Stimulated activated CD4-positive, alpha-beta T cell treated with anti-CD3 and anti-CD28 coated beads, Interleukin-15, amount 100 ng/mL, for 1 hour (primary cell): ENCODE measurements around the gene MAMDC4.

ENCODE experiments used
- DNase-seq, 2 donors: peaks; one replicate each; pipeline ENCODE4 v3.0.0-alpha.2; 2020; ENCODE audit warnings: low read depth in 1 of 2, low spot score in 1 of 2

Gene MAMDC4

DNA sequence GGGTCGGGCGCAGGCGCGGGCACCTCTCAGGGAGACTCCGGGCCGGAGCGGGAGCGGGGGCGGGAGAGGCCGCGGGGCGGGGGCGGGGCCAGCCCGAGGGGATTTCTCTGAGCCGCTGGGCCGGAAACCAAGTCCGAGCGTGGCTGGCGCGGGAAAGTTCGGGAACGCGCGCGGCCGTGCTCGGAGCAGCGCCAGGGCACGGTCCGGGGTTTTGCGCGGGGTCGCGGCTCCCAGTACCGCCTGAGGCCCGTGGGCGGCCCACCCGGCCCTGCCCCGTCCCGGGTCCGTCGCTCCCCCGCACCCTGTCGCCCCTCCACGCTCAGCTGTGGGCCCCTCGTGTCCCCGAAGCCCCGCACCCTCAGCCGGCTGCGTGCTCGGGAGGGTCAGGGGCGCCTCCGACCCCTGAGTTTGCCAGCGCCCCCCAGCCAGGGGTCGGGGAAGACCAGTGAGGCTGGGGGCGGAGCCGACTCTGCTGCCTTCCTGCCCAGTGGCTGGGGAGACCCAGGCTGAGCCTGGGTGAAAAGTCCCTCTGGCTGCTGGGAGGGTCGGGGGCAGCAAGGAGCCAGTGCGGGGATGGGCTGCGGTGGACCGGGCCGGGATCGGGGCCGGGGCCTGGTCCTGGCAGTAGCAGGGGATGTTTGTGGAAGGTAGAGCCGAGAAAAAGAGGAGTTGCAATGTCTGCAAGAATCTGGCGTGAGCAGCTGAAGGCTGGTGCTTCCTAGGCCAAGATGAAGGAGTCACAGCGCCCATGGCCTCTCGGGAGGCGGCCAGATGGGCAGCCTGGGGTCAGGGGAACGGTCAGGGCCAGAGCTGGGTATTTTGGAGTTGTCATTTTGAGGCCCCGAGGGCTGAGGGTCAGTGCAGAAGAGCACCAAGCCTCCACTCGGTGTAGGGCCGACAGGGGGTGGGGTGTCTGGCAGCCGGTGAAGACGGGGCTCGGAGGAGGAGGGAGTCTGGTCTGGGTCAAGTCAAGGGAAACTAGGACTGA is 34.8 kb downstream of the MAMDC4 start:
- DNase-seq = no peak

DNA sequence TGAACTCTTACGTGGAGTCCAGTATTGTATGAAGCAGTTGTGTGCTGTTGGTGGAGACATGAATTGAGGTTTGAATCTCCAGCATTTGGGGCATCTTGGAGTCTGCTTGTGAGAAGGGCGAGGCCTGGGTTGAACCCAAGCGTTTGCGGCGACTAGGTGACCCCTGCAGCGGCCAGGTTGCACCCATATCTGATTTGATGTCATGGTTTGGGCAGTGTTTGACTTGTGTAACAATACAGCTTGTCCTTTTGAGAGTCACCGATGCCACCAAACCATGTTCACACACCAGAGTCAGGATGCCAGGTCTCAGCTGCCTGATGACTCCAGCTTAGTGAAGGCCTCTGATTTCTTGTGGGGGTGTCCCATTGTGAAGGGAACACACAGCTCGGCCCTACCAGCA is 36.3 kb downstream of the MAMDC4 start:
- DNase-seq = no peak

DNA sequence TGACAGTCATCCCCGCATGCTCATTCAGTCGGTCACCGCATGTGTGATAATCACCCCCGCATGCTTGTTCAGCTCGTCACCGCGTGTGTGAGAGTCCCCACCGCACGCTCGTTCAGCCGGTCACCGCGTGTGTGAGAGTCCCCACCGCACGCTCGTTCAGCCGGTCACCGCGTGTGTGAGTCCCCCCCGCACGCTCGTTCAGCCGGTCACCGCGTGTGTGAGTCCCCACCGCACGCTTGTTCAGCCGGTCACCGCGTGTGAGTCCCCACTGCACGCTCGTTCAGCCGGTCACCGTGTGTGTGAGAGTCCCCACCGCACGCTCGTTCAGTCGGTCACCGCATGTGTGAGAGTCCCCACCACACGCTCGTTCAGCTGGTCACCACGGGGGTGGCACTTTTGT is 37.7 kb downstream of the MAMDC4 start:
- DNase-seq = no peak

DNA sequence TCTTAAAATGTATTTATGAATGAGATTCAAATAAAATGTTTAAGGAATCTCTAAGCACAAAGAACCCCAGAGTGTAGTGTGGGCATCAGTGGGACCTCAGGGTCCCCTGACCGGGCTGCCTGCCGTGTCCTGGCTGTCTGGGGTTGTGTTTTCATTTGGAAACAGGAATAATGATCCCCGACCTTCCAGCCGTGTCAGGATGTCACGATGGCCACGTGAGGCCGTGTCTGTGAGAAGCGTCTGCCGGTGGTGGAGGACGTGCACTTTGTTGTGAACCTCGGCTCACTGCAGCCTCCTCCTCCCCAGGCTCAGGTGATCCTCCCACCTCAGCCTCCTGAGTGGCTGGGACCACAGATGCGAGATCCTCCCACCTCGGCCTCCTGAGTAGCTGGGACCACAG is 38.5 kb downstream of the MAMDC4 start:
- DNase-seq = no peak

DNA sequence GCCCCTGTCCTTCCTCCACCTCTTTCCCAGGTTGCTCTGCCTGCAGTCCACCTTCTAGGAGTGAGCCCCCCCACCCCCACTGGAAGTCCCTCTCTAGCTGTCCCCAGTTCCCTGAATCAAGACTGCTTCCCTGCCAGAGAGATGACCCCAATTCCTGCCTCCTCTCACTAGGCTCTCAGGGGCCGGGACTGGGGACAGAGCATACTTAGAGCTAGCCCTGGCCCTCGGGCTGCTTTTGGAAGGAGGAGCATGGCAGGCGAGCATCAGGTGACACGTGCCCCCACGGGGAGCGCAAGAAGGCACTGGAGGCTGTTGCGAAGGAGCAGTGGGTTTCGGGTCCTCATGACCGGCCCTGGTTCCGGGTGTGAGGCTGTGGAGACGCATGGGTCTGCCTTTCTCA is 43.9 kb downstream of the MAMDC4 start:
- DNase-seq = no peak

DNA sequence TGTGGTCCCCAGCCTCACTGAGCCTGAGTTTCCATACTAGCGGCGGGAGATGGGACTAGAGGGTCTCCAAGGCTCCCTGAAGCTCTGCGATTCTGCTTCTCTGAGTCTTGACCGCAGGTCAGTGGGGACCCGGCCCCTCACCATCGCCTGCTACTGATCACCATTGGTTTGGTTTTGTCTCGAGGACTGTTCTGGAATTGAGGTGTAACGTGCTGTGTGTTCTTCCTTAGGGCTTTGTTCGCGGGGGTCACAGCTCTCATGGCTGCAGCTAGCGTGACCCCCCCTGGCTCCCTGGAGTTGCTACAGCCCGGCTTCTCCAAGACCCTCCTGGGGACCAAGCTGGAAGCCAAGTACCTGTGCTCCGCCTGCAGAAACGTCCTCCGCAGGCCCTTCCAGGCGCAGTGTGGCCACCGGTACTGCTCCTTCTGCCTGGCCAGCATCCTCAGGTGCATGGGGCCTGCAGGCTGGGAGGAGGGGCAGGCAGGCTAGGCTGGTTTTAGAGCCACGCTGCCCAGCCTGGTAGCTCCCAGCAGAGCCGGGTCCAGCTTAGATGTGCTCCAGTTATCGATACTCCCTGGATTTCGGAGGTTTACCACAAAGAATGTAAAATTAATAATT is 46.4 kb downstream of the MAMDC4 start:
- DNase-seq = no peak

DNA sequence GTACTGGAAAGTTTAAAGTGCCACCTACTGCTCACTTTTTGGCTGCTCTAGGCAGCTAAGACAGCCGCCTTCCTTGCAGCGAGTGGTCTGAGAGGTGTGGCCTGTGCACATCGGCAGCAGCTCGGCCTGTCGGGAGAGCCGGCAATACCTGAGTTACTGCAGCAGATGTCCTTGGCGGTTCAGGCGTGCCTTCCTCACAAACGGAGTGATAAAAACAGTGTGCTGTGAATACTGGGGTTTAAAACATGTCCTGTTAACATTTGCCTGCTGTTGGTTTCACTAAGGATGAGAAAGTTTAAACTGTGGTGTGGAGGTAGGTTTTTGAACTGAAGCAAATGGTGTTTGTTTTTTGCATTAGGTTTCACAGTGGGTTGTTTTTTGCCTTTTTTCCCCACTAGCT is 47.0 kb downstream of the MAMDC4 start:
- no peak for DNase-seq

DNA sequence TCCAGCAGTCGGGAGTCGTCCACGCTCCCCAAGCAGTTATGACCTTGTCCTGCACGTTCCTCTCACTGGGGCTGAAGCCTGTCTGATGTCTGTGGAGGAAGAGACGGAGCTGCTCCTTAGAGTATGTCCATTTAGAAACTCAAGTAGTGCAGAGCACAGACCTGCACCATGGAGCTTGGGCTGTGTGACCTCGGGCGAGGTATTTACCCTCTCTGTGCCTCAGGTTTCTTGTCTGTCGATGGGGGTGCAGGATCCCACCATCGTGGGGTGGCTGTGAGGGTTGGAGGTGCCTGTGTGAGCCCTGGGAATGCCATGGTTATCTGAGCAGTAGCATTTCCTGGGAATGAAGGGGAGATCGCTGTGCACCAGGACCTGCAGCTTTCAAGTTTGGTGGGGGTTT is 48.4 kb downstream of the MAMDC4 start:
- DNase-seq = no peak

DNA sequence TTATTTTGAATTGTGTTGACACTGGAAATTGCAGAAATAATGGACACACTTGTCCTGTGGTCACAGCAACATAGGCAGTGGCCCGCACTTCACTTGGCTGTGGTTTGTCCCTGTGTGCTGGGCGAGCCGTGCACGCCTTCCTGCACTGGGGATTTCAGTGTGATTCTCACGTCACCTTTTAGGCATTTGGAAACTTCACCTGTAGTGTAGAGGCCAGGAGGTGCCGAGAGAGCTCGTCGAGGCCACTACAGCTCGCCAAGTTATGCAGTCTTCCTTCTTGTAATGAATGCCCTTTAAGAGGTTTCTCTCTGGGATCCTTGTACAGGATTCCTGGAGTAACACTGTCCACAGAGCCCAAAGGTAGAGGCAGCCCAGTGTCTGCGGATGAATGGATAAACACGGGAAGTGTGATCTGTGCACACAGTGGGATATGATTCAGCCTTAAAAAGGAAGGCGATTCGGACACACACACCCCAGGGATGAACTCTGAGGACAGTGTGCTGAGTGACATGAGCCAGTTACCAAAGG is 48.9 kb downstream of the MAMDC4 start:
- DNase-seq = no peak

DNA sequence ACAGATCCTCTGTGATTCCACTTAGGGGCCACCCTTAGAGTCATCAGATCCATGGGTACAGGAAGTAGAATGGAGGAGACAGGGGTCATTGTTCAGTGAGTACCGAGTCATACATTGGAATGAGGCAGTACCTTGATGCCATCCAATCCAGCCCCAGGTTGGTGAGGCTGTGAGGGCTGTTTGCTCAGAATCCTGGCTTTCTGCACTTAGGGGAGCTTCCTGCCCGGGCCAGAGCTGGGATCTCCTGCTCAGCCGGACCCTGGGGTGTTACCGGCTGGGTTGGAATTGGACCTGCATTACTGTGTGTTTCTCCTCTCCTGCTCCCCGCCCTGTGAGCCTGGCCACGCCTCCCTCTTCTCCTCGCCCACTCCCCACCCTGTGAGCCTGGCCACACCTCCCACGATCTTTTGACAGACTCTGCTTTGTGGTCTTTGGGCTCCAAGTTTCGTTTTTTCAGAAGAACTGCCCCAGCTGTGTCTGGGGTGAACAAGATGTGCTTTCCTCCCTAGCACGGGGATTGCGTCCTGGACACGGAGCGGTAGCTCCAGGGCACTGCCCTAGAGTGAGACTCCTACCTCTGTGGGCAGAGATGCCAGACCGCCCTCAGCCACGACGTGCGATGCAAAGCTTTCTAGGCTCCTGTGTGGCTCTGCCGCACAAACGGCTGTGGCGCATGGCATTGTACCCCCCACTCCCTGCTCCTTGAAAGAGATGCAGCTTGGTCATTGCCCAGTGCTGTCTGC is 49.5 kb downstream of the MAMDC4 start:
- DNase-seq = peak; percentile 35 to 57

DNA sequence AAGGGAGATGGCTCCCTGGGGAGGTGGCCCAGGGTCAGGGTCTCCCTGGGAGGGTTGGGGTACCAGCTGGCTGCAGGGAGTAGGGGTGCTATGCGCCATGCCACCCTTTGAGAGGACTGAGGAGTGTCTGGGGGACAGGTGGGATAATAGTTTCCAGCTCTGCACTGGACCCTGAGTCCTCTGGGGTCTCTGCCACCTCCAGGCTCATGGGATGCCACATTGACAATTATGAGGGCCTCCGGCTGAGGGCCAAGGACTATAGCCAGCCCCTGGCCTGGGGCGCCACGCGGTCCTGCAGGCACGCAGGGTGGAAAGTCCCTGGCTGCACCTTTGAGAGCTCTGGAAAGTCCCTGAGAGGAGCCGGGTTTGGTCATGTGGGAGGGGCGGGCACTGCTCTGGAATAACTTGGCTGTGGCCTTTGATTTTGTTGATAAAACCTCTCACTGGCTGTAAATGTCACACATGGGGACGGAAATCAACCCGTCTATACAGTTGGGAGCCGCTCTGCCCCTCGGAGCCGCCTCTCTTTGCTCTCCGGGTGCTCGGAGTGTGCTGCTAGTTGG is 50.2 kb downstream of the MAMDC4 start:
- DNase-seq = peak; percentile 67 to 74

DNA sequence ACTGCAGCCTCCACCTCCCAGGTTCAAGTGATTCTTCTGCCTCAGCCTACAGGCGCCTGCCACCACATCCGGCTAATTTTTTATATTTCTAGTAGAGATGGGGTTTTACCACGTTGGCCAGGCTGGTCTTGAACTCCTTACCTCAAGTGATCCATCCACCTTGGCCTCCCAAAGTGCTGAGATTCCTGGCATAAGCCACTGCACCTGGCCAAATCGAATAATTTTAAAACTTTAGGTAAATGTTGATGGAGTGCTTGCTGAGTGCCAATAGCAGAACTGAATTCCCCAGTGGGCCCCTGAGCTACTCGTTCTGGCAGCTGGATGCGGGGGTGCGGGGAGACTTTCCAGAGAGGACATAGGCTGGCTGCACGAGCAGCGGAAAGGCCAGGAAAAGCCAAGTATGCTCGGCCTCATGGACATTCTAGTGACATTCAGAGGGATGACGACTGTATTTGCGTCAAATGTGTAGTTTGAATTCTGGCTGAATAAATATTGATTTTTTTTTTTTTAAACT is 51.0 kb downstream of the MAMDC4 start:
- DNase-seq = no peak

DNA sequence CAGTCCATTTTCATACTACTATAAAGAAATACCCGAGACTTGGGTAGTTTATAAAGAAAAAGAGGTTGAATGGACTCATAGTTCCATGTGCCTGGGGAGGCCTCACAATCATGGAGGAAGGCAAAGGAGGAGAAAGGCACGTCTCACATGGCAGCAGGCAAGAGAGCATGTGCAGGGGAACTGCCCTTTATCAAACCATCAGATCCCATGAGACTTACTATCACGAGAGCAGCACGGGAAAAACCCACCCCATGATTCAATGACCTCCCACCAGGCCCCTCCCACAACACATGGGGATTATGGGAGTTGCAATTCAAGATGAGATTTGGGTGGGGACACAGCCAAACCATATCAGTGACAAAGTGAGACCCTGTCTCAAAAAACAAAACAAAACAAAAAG is 54.1 kb downstream of the MAMDC4 start:
- no peak for DNase-seq

DNA sequence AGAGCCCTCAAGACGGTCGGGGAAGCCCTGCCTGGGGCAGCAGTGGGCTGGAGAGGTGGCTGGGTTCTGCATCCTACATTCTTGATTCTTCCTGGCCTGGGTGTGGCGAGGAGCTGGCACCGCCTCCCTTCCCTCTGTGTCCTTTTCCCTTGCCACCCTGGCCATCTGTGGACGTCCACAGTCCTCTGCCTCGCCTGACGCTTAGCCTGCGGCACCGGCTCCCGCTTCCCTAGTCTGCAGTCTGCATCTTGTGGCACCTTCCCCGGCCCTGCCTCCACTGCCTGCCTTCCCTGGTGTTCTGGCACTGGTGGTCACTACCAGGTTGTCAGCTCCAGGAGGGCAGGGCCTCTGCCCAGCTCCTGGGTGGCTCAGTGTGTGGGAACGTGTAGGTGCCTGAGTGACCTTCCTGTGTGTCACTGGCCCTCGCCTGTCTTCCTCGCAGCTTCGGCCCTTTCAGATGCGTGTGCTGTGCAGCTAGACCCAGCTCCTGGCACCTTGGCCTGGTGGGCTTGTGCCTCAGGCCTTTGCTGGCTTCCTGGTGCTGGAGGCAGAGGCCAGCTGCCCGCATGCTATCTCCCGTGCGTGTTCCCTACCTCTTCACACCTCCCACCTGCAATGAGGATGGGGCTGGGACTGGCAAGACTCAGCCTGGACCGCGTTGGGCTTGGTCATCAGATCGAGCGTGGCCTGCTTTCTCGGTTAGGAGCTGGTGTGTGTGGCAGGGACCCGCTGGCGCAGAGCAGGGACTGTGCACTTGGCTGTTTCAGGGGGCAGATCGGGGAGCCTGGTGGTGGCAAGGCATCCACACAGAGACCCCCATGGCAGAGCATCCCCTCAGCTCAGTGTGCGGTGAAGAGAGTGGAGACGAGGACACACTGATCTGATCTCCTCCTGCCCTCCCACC is 55.1 kb downstream of the MAMDC4 start:
- no peak for DNase-seq
